Transverse colon (tissue), 4 donors: ENCODE measurements around the gene RASSF1.

ENCODE experiments used
- POLR2A ChIP-seq: fragments of 450-650 bp; IDR thresholded peaks from one replicate; pipeline ENCODE4 v1.6.1; 2016; ENCODE audit warnings: antibody characterized with exemption, mild to moderate bottlenecking, moderate library complexity
- POLR2AphosphoS5 ChIP-seq, 3 donors: sonication (generic); formaldehyde crosslinking; IDR thresholded peaks; one replicate each; pipeline ENCODE4 v1.6.1; 2016; ENCODE audit warnings: antibody characterized with exemption in 3 of 3
- TF ChIP-seq, protein P1 (sequence below), 5 experiments: fragments of 200-600 bp in 3 of 5; fragments of 450-650 bp in 2 of 5; sonication (generic) in 3 of 5; IDR thresholded peaks; 1 replicate in 2 of 5; 2 replicates in 3 of 5; pipeline ENCODE4 v1.5.1; 2016 to 2017; ENCODE audit warnings: antibody characterized with exemption in 5 of 5, inconsistent platforms in 3 of 5, mild to moderate bottlenecking in 2 of 5, moderate library complexity in 1 of 5

DNA sequence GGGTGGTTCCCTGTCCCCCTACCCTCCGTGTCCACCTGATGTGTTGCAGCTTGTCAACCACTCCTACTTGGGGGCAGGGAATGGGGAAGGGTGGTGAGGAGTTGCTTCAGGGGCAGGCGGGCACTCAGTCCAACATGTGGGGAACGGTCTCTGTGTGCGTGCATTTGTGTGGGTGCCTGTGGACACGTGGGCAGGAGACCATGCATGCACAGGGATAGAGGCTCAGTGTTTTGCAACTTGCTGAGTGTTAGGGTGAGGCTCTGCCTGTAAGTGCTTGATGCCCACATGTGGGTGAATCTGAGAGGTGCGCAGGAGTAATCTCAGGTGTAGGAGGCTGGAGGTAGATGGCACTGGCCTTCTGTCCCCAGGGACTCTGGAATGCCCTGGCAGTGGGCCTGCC is 43.1 kb upstream of the RASSF1 start:
- TF ChIP-seq POLR2A: no peak
- TF ChIP-seq, protein P1, sequence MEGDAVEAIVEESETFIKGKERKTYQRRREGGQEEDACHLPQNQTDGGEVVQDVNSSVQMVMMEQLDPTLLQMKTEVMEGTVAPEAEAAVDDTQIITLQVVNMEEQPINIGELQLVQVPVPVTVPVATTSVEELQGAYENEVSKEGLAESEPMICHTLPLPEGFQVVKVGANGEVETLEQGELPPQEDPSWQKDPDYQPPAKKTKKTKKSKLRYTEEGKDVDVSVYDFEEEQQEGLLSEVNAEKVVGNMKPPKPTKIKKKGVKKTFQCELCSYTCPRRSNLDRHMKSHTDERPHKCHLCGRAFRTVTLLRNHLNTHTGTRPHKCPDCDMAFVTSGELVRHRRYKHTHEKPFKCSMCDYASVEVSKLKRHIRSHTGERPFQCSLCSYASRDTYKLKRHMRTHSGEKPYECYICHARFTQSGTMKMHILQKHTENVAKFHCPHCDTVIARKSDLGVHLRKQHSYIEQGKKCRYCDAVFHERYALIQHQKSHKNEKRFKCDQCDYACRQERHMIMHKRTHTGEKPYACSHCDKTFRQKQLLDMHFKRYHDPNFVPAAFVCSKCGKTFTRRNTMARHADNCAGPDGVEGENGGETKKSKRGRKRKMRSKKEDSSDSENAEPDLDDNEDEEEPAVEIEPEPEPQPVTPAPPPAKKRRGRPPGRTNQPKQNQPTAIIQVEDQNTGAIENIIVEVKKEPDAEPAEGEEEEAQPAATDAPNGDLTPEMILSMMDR (IDR thresholded peaks at IDR 0.05): no peak
- TF ChIP-seq POLR2AphosphoS5 (IDR thresholded peaks at IDR 0.05): no peak
